ENCODE data around the gene MLC1. TPM values are rescaled to one million over a fixed set of nuclear protein-coding genes. Genes with fewer than 3 reads are reported as not detected.

MLC1 gene
- total RNA-seq, 2 donors from 2014 or later = not detected

- intact Hi-C loops (cut with DNase I) = no loop called here
- WGBS, 2 donors = 86 to 90% methylated on average over 6 of the region's 6 CpGs
- peaks cover 8% of the 10 kb centered on the region for H3K4me1 ChIP-seq
- no peaks in the 10 kb centered on the region for H3K36me3 ChIP-seq (replicated peaks in 1 of 2; ENCODE audit: insufficient read depth in 1 of 2, low read depth in 2 of 2)
- no peak for DNase-seq
- no peak for TF ChIP-seq POLR2A (IDR thresholded peaks at IDR 0.05)
- no peaks in the 10 kb centered on the region for H3K9me3 ChIP-seq
- ATAC-seq = no peak
- H3K27me3 ChIP-seq = no peaks in the 10 kb centered on the region
- no peak overlapping the region for H3K4me3 ChIP-seq
- no peak overlapping the region for H3K27ac ChIP-seq
These were observed 67.5 kb downstream of the MLC1 start for GRCh38 chr22:50017701-50018224.

DNA sequence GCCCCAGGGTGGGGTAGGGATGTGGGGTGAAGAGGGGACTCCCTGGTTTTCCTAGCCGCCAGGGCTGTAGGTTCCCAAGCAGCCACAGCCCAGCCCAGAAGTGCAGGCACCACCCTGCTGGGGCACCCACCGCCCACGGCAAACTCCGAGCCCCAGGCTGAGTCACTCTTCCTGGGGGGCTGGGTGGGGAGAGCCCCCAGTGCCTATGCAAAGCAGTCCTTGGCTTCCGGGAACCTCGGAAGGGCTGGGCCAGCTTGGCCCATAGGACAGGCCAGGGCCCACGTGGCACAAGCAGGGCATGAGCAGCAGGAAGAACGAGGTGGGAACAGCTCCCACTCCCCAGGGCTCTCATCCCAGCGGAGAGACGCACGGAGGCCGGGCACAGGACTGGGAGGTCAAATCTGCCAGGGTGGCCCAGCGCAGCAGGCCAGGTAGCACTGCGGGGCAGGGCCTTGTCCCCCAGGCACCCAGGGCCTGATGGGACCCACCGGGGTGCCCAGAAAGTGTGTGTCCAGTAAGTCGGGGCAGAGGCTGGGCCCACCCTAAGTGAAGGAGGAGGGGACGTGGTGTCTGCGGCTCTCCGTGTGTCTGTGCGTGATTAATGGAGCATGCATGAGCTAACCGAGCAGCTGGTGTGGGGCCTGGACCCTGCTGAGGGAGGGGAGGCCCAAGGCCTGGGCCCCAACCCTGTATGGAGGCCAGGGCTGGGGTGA is 68.1 kb downstream of the MLC1 start:
- H3K9me3 ChIP-seq = no peaks in the 10 kb centered on the region
- intact Hi-C loops (cut with DNase I) = no loop called here
- peaks cover 8% of the 10 kb centered on the region for H3K4me1 ChIP-seq
- ATAC-seq = no peak
- H3K4me3 ChIP-seq = no peak overlapping the region
- peak in 1 of 4 donors; percentile 5 for DNase-seq
- no peak overlapping the region for H3K27ac ChIP-seq
- no peaks in the 10 kb centered on the region for H3K36me3 ChIP-seq (replicated peaks in 1 of 2; ENCODE audit: insufficient read depth in 1 of 2, low read depth in 2 of 2)
- TF ChIP-seq, protein P1, sequence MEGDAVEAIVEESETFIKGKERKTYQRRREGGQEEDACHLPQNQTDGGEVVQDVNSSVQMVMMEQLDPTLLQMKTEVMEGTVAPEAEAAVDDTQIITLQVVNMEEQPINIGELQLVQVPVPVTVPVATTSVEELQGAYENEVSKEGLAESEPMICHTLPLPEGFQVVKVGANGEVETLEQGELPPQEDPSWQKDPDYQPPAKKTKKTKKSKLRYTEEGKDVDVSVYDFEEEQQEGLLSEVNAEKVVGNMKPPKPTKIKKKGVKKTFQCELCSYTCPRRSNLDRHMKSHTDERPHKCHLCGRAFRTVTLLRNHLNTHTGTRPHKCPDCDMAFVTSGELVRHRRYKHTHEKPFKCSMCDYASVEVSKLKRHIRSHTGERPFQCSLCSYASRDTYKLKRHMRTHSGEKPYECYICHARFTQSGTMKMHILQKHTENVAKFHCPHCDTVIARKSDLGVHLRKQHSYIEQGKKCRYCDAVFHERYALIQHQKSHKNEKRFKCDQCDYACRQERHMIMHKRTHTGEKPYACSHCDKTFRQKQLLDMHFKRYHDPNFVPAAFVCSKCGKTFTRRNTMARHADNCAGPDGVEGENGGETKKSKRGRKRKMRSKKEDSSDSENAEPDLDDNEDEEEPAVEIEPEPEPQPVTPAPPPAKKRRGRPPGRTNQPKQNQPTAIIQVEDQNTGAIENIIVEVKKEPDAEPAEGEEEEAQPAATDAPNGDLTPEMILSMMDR (IDR thresholded peaks at IDR 0.05) = no peak
- no peak for TF ChIP-seq POLR2A (IDR thresholded peaks at IDR 0.05)
- 74 to 76% methylated on average over 5 to 16 of the region's 21 CpGs for WGBS, 2 donors
- H3K27me3 ChIP-seq = no peaks in the 10 kb centered on the region

- no peak for TF ChIP-seq POLR2A (IDR thresholded peaks at IDR 0.05)
- TF ChIP-seq, protein P1 (IDR thresholded peaks at IDR 0.05) = no peak
- intact Hi-C loops (cut with DNase I) = no loop called here
- Histone ChIP-seq H3K36me3 (replicated peaks in 1 of 2; ENCODE audit: insufficient read depth in 1 of 2, low read depth in 2 of 2) (no peaks in the 10 kb centered on the region), H3K4me1 (peaks cover 8% of the 10 kb centered on the region), H3K27ac (no peak overlapping the region), H3K27me3 (no peaks in the 10 kb centered on the region), H3K9me3 (no peaks in the 10 kb centered on the region), H3K4me3 (no peak overlapping the region)
- DNase-seq (peak in 2 of 4 donors; percentile 3 to 8), ATAC-seq (no peak)
- WGBS, 2 donors = 87% methylated on average over 18 of the region's 20 CpGs; no CpG with 5 or more reads in 1 of the 2 donors
These were observed 68.8 kb downstream of the MLC1 start for GRCh38 chr22:50016308-50016987.

DNA sequence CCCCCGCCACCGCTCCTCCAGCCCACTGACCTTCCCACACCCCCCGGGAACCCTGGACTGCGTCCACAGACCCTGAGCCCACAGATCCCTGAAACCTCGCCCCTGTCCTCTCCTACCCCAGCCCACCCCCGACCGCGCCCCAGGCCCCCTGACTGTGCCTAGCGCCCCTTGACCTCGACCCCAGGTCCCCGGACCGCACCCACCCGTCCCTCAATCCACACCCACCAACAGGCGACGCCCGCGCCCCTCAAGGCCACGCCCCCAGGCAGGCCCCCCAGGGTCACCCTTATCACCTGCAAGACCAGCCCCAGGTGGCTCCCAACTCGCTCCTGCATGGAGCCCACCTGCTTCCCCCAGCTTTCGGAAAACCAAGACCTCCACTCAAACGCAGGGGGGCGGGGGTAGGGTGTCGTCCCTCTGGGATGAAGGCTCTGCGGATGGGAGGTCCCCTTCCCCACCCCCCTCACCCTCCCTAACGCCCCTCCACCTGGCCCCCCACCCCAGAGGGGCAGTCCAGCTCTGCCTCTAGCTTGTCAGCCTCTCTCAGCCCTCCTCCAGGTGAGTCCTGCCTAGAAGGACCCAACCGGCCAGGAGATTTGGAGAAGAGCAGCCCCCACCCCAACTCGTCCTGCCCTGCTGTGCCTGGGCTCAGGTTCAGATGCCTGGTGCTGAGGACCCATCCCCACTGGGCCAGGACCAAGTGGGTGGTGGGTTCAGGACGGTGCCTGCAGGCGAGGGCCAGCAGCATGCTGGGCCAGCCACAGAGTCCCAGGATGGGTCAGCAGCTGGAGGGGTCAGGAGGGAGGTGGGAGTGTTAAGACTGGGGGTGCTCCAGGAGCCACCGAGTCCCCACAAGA is 69.5 kb downstream of the MLC1 start:
- whole genome bisulfite sequencing, 2 donors = 47 to 70% methylated on average over 4 to 20 of the region's 30 CpGs
- TF ChIP-seq POLR2A (IDR thresholded peaks at IDR 0.05) = no peak
- TF ChIP-seq, protein P1 (IDR thresholded peaks at IDR 0.05) = no peak
- intact Hi-C loops (cut with DNase I) = no loop called here
- peaks cover 8% of the 10 kb centered on the region for H3K4me1 ChIP-seq
- no peaks in the 10 kb centered on the region for H3K9me3 ChIP-seq
- peaks cover 0 to 6% of the 10 kb centered on the region in 2 donors for H3K27me3 ChIP-seq
- H3K4me3 ChIP-seq = no peak overlapping the region
- no peak overlapping the region for H3K27ac ChIP-seq
- DNase-seq = peak in 1 of 4 donors; percentile 3
- no peak for ATAC-seq
- H3K36me3 ChIP-seq (replicated peaks in 1 of 2; ENCODE audit: insufficient read depth in 1 of 2, low read depth in 2 of 2) = no peaks in the 10 kb centered on the region

All from body of pancreas (tissue), 4 donors.